Fibroblast of lung (primary cell): ENCODE measurements around the gene NRF1.

Source experiments
- CTCF ChIP-seq, 2 donors: IDR thresholded peaks in 1 of 2; conservative IDR thresholded peaks in 1 of 2; 1 replicate in 1 of 2; 2 replicates in 1 of 2; pipeline ENCODE4 v1.5.1; 2011 to 2012; ENCODE audit warnings: low read length in 2 of 2, control low read depth in 1 of 2, inconsistent platforms in 1 of 2, low read depth in 1 of 2, mild to moderate bottlenecking in 1 of 2
- EZH2 ChIP-seq: IDR thresholded peaks from 2 replicates; pipeline ENCODE4 v1.5.1; 2012; ENCODE audit warnings: low read length, control low read depth, mild to moderate bottlenecking; ENCODE audit errors: missing control alignments

GRCh38 chr7:129684777-129685176 is 73.3 kb downstream of the NRF1 start:
- no peak for TF ChIP-seq CTCF (conservative IDR thresholded peaks at IDR 0.05 in 1 of 2, IDR thresholded peaks at IDR 0.05 in 1 of 2; ENCODE audit: low read depth in 1 of 2, low read length in 2 of 2)
- TF ChIP-seq EZH2 = no peak
